Skeletal muscle satellite cell (primary cell): ENCODE data around the gene INAVA. TPM values are rescaled to one million over a fixed set of nuclear protein-coding genes. Genes with fewer than 3 reads are reported as not detected.

Source experiments
- H3K27me3 ChIP-seq: 2 replicates; pipeline ENCODE4 v1.7.0; 2013; ENCODE audit warnings: low read length; ENCODE audit not compliant: control insufficient read depth, insufficient read depth
- H3K36me3 ChIP-seq: 2 replicates; pipeline ENCODE4 v1.7.0; 2013; ENCODE audit warnings: mild to moderate bottlenecking, control low read depth, low read length; ENCODE audit not compliant: insufficient read depth
- H3K4me1 ChIP-seq: 2 replicates; pipeline ENCODE4 v1.7.0; 2013; ENCODE audit warnings: low read length; ENCODE audit not compliant: control insufficient read depth, insufficient read depth
- H3K4me2 ChIP-seq: 2 replicates; pipeline ENCODE4 v1.7.0; 2013; ENCODE audit warnings: mild to moderate bottlenecking, low read length
- H3K4me3 ChIP-seq: 2 replicates; pipeline ENCODE4 v1.7.0; 2013; ENCODE audit warnings: low read length
- H3K9ac ChIP-seq: 2 replicates; pipeline ENCODE4 v1.7.0; 2013; ENCODE audit warnings: mild to moderate bottlenecking, low read depth, low read length, moderate library complexity
- H3K9me3 ChIP-seq: replicated peaks from 2 replicates; pipeline ENCODE4 v1.7.0; 2013; ENCODE audit warnings: mild to moderate bottlenecking, control low read depth, low read length
- total RNA-seq: library from RNA; depleted of rRNA; stranded (reverse); fragments of >200 nt; gene quantifications from 2 replicates; pipeline ENCODE4 v1.2.3, GENCODE V29; 2012; rRNA removed

INAVA gene
- under 0.01 TPM in 1 of 2 replicates, not detected in the other for total RNA-seq

GRCh38 chr1:200894712-200895442 lies at the start of gene INAVA:
INAVA (plus strand) TSS chr1:200894900; CDS start chr1:200898401, 3,501 bp downstream.
- Histone ChIP-seq H3K4me1 (peaks cover 13% of the 10 kb centered on the region), H3K4me3 (no peak within 1 kb of the TSS), H3K9ac (no peak within 1 kb of the TSS)

GRCh38 chr1:200845360-200845759 lies 49.3 kb upstream of the INAVA start:
- no peaks in the 10 kb centered on the region for H3K4me1 ChIP-seq
- H3K36me3 ChIP-seq, result peaks cover 52% of the 10 kb centered on the region
- no peaks in the 10 kb centered on the region for H3K9me3 ChIP-seq
- no peak overlapping the region for H3K4me3 ChIP-seq
- H3K4me2 ChIP-seq, result no peak overlapping the region
- no peak overlapping the region for H3K9ac ChIP-seq
- H3K27me3 ChIP-seq, result no peaks in the 10 kb centered on the region

More at GRCh38 chr1:200894712-200895442, at the start of gene INAVA:
- Histone ChIP-seq H3K4me2 (no peak within 1 kb of the TSS), H3K36me3 (no peaks in the 10 kb centered on the region), H3K27me3 (peaks cover 27% of the 10 kb centered on the region), H3K9me3 (no peaks in the 10 kb centered on the region)

- Histone ChIP-seq H3K36me3 (peaks cover 60% of the 10 kb centered on the region), H3K27me3 (no peaks in the 10 kb centered on the region), H3K9ac (no peak overlapping the region), H3K4me1 (no peaks in the 10 kb centered on the region), H3K4me3 (no peak overlapping the region), H3K9me3 (no peaks in the 10 kb centered on the region), H3K4me2 (no peak overlapping the region)
Observed at GRCh38 chr1:200846398-200846797, 48.3 kb upstream of the INAVA start.

GRCh38 chr1:200849430-200849829 lies 45.3 kb upstream of the INAVA start:
- no peak overlapping the region for H3K4me3 ChIP-seq
- H3K9ac ChIP-seq, result no peak overlapping the region
- peaks cover 76% of the 10 kb centered on the region for H3K36me3 ChIP-seq
- H3K9me3 ChIP-seq, result no peaks in the 10 kb centered on the region
- no peaks in the 10 kb centered on the region for H3K4me1 ChIP-seq
- no peaks in the 10 kb centered on the region for H3K27me3 ChIP-seq
- H3K4me2 ChIP-seq, result no peak overlapping the region

- H3K36me3 ChIP-seq, result peaks cover 77% of the 10 kb centered on the region
Observed at GRCh38 chr1:200850554-200850953, 44.1 kb upstream of the INAVA start.

GRCh38 chr1:200856716-200857357 lies 37.9 kb upstream of the INAVA start:
- no peak overlapping the region for H3K4me2 ChIP-seq
- no peaks in the 10 kb centered on the region for H3K27me3 ChIP-seq
- peaks cover 64% of the 10 kb centered on the region for H3K36me3 ChIP-seq
- H3K4me1 ChIP-seq, result peaks cover 11% of the 10 kb centered on the region
- H3K4me3 ChIP-seq, result no peak overlapping the region
- no peak overlapping the region for H3K9ac ChIP-seq
- H3K9me3 ChIP-seq, result no peaks in the 10 kb centered on the region

More at GRCh38 chr1:200850554-200850953, 44.1 kb upstream of the INAVA start:
- Histone ChIP-seq H3K4me2 (no peak overlapping the region), H3K27me3 (no peaks in the 10 kb centered on the region), H3K4me1 (no peaks in the 10 kb centered on the region), H3K9ac (no peak overlapping the region), H3K4me3 (no peak overlapping the region), H3K9me3 (no peaks in the 10 kb centered on the region)

- peaks cover 64% of the 10 kb centered on the region for H3K36me3 ChIP-seq
Observed at GRCh38 chr1:200857804-200858203, 36.9 kb upstream of the INAVA start.

GRCh38 chr1:200861937-200862647 lies 32.6 kb upstream of the INAVA start:
- H3K9me3 ChIP-seq, result no peaks in the 10 kb centered on the region
- H3K9ac ChIP-seq, result no peak overlapping the region
- peaks cover 49% of the 10 kb centered on the region for H3K36me3 ChIP-seq
- H3K4me1 ChIP-seq, result peaks cover 9% of the 10 kb centered on the region
- no peaks in the 10 kb centered on the region for H3K27me3 ChIP-seq
- no peak overlapping the region for H3K4me2 ChIP-seq
- H3K4me3 ChIP-seq, result no peak overlapping the region

More at GRCh38 chr1:200857804-200858203, 36.9 kb upstream of the INAVA start:
- no peaks in the 10 kb centered on the region for H3K9me3 ChIP-seq
- no peak overlapping the region for H3K4me3 ChIP-seq
- H3K4me1 ChIP-seq, result peaks cover 11% of the 10 kb centered on the region
- no peaks in the 10 kb centered on the region for H3K27me3 ChIP-seq
- H3K4me2 ChIP-seq, result no peak overlapping the region
- H3K9ac ChIP-seq, result no peak overlapping the region

- no peak overlapping the region for H3K9ac ChIP-seq
- H3K4me2 ChIP-seq, result no peak overlapping the region
- H3K4me1 ChIP-seq, result peaks cover 8% of the 10 kb centered on the region
- H3K4me3 ChIP-seq, result no peak overlapping the region
- H3K27me3 ChIP-seq, result peaks cover 4% of the 10 kb centered on the region
- H3K36me3 ChIP-seq, result peaks cover 42% of the 10 kb centered on the region
- H3K9me3 ChIP-seq, result no peaks in the 10 kb centered on the region
Observed at GRCh38 chr1:200862713-200863415, 31.8 kb upstream of the INAVA start.

- Histone ChIP-seq H3K27me3 (peaks cover 19% of the 10 kb centered on the region), H3K9me3 (no peaks in the 10 kb centered on the region), H3K4me3 (no peak overlapping the region), H3K4me2 (no peak overlapping the region), H3K9ac (no peak overlapping the region), H3K4me1 (peaks cover 8% of the 10 kb centered on the region), H3K36me3 (peaks cover 26% of the 10 kb centered on the region)
Observed at GRCh38 chr1:200866116-200866515, 28.6 kb upstream of the INAVA start.

GRCh38 chr1:200866521-200866920 lies 28.2 kb upstream of the INAVA start:
- Histone ChIP-seq H3K4me3 (no peak overlapping the region), H3K36me3 (peaks cover 25% of the 10 kb centered on the region), H3K9ac (no peak overlapping the region), H3K4me1 (peaks cover 8% of the 10 kb centered on the region), H3K4me2 (no peak overlapping the region), H3K27me3 (peaks cover 23% of the 10 kb centered on the region), H3K9me3 (no peaks in the 10 kb centered on the region)
